ENCODE results near the gene RFX2. TPM values are rescaled to one million over a fixed set of nuclear protein-coding genes. Genes with fewer than 3 reads are reported as not detected.
"Not testable (repeated sequence)": the region's sequence is repeated elsewhere in the genome, so short reads cannot be mapped to it uniquely, and the experiment has no call there.

Gene RFX2
- total RNA-seq, 1 donor from 2014 or later: 4.2 TPM

DNA sequence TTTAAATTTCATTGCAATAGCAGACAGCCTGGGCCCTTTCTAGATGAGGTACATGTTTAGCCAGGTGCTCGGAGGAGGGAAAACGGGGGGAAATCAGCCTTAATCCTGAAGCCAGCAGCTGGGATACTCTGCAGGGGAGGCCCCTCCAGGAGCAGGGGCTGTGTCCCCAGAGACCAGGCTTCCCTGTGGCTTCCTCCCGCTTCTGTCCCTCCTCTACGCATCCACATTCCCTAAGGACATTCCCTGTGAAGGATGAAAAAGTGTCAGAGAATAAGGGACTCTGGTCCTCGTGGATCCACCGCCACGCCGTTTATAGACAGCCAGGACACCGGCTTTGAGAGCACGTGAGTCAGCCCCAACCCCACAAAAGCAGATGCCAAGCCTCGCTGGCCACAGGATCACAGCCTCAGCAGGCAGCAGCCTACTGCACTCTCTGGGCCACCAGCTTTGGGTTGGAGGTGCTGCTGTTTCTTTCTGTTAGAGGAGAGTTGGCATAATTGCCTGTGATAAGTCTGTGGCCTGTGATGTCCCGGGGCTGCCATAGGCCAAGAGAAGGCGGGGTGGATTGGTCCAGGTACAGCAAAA, 95.7 kb downstream of the RFX2 start:
- H3K4me3 ChIP-seq (ENCODE audit: low read depth, low read length): no peak overlapping the region
- no peak for DNase-seq (ENCODE audit: low read depth)
- TF ChIP-seq, protein P1, sequence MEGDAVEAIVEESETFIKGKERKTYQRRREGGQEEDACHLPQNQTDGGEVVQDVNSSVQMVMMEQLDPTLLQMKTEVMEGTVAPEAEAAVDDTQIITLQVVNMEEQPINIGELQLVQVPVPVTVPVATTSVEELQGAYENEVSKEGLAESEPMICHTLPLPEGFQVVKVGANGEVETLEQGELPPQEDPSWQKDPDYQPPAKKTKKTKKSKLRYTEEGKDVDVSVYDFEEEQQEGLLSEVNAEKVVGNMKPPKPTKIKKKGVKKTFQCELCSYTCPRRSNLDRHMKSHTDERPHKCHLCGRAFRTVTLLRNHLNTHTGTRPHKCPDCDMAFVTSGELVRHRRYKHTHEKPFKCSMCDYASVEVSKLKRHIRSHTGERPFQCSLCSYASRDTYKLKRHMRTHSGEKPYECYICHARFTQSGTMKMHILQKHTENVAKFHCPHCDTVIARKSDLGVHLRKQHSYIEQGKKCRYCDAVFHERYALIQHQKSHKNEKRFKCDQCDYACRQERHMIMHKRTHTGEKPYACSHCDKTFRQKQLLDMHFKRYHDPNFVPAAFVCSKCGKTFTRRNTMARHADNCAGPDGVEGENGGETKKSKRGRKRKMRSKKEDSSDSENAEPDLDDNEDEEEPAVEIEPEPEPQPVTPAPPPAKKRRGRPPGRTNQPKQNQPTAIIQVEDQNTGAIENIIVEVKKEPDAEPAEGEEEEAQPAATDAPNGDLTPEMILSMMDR (conservative IDR thresholded peaks at IDR 0.05; ENCODE audit: low read depth, low read length): no peak

DNA sequence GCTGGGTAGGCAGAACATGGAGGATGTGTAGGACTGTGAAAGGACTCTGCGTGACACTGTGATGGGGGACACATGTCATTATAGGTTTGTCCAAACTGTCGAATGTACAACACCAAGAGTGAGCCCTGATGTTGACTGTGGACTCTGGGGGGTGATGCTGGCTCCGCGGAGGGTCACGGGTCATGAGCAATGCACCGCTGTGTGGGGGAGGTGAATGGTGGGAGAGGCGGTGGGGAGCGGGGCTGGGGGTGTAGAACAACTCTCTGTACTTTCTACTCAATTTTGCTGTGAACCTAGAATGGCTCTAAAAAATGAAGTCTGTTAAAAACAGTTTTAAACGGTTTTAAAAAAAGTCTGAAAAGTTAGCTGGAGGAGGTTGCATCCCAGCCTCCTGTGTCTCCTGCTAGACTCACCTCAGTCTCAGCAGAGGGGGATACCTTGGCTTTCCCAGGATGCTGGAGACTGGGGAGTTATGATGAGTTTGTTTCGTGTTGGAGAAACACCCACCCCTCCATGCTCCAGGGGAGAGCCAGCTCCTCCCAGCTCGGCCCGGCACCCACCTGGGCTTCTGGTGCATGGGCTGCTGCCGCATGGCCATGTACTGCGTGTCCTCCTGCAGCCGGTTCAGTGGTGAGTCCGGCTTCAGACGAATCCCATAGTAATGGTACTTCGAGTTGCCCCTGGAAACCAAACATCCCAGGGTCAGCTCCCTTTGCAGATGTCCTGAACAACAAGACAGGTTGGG, 97.7 kb downstream of the RFX2 start:
- TF ChIP-seq, protein P1 (conservative IDR thresholded peaks at IDR 0.05; ENCODE audit: low read depth, low read length): no peak
- DNase-seq (ENCODE audit: low read depth): no peak
- H3K4me3 ChIP-seq (ENCODE audit: low read depth, low read length): no peak overlapping the region

DNA sequence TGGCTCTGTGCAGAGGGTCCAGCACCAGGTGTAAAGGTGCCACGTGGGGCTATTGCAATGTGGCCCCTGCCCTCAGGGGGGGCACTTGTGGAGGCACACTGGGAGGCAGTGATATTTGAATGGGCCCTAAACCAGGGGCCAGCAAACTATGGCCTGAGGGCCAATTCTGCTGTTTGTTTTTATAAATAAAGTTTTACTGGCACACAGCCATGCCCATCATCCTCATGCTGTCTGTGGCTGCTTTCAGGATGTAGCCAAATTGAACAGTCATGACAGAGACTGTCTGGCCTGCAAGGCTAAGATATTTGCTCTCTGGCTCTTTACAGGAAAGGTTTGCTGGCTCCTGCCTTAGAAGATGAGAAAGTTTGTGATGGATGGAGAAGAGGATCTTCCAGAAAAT, 98.5 kb downstream of the RFX2 start:
- no peak overlapping the region for H3K4me3 ChIP-seq (ENCODE audit: low read depth, low read length)
- TF ChIP-seq, protein P1 (conservative IDR thresholded peaks at IDR 0.05; ENCODE audit: low read depth, low read length): no peak
- no peak for DNase-seq (ENCODE audit: low read depth)

DNA sequence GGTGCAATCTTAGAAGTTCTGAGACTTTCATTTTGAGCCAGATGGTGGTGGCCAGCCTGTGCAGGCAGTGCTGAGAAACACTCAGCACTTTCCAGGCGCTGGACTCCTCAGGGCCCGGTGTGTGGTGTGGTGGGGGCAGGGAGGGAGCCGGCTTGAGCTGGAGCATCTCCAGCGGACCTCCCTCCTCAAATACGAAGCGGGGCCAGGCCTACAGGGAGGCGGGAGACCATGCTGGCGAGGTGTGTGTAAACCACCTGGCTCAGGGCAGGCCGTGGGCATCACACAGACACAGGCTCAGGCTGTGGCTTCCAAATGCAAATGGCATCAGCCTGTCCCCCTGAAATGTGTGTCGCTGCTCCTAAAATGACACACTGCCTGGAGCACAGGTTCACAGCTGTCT, 99.1 kb downstream of the RFX2 start:
- TF ChIP-seq, protein P1 (conservative IDR thresholded peaks at IDR 0.05; ENCODE audit: low read depth, low read length): no peak
- no peak overlapping the region for H3K4me3 ChIP-seq (ENCODE audit: low read depth, low read length)
- no peak for DNase-seq (ENCODE audit: low read depth)

GRCh38 chr19:6010107-6010506, 100.2 kb downstream of the RFX2 start:
- TF ChIP-seq, protein P1 (conservative IDR thresholded peaks at IDR 0.05; ENCODE audit: low read depth, low read length): no peak

DNA sequence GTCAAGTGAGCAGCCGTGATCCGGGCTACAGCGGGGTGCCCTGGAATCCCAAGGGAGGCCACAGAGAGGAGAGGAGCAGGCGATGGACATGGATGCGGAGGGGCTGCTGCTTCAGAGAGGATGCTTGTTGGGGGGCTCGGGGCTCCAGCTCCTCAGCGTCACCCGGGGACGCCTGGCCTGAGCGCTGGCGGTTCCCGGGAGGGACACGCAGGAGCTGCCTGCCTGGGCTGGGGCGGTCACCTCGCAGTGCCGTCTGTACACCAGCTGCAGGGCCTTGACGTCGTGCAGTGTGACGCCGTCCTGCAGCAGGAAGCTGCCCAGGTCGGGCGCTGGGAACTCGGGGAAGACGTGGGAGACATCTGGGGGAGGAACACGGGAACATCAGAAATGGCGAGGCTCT, 102.4 kb downstream of the RFX2 start:
- DNase-seq (ENCODE audit: low read depth): no peak
- no peak overlapping the region for H3K4me3 ChIP-seq (ENCODE audit: low read depth, low read length)
- TF ChIP-seq, protein P1 (conservative IDR thresholded peaks at IDR 0.05; ENCODE audit: low read depth, low read length): no peak

More at GRCh38 chr19:6010107-6010506, 100.2 kb downstream of the RFX2 start:
- H3K4me3 ChIP-seq (ENCODE audit: low read depth, low read length): no peak overlapping the region
- DNase-seq (ENCODE audit: low read depth): no peak

DNA sequence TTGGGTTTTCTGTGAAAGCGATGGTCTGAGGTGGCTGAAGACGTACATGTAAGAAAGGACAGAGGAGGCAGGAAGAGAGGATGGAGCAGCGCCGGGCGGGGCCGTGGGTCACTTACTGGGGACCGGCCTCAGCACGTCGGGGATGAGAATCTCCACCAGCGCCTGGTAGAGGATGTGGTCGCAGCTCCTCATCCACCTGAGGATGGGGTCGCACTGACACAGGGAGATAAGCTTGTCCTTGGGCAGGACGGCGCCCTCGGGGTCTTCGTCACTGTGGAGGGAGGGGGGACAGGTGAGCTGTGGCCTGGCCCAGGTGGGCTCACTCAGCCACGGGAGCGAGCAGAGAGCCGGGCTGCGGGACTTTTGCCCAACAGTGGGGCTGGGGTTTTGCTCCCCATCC, 103.4 kb downstream of the RFX2 start:
- DNase-seq (ENCODE audit: low read depth): no peak
- H3K4me3 ChIP-seq (ENCODE audit: low read depth, low read length): no peak overlapping the region
- TF ChIP-seq, protein P1 (conservative IDR thresholded peaks at IDR 0.05; ENCODE audit: low read depth, low read length): no peak

DNA sequence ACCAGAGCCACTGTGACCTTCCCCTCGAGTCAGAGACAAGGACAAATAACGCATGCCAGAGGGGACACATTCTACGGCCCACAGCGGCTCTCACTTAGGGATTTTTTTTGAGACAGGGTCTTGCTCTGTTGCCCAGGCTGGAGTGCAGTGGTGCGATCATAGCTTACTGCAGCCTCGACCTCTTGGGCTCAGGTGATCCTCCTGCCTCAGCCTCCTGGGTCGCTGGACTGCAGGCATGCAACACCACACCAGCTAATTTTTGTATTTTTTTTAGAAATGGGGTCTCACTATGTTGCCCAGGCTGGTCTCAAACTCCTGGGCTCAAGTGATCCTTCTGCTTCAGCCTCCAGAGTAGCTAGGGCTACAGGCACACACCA, 104.2 kb downstream of the RFX2 start:
- not testable (repeated sequence) for DNase-seq (ENCODE audit: low read depth); H3K4me3 ChIP-seq (ENCODE audit: low read depth, low read length)
